HG03432 (cell line): ENCODE data around the gene ANXA3.

ENCODE experiments used
- ATAC-seq: cut with Tn5 transposase; IDR thresholded peaks from one replicate; pipeline ENCODE4 v1.9.1; 2021; ENCODE audit warnings: mild to moderate bottlenecking, moderate library complexity; ENCODE audit not compliant: unreplicated experiment

The ANXA3 gene

DNA sequence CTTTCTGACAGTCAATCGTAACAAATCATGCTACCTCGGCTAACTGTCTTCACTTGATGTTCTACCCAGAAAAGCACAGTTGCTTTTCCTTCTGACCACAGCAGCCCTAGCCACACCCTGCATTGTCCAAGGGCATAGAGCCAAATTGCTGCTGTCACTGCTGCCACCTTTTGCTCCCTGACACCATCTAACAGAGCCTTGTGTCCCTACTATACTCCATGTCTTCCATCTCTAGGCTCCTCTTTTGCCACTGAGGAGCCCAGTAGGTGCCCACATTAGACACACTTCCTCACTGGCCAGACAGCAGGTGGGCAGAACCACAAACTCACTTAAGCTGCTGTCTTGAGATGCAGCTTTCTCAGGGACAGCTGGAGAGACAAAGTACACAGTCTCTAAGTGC, 91.4 kb downstream of the ANXA3 start:
- ATAC-seq = no peak

DNA sequence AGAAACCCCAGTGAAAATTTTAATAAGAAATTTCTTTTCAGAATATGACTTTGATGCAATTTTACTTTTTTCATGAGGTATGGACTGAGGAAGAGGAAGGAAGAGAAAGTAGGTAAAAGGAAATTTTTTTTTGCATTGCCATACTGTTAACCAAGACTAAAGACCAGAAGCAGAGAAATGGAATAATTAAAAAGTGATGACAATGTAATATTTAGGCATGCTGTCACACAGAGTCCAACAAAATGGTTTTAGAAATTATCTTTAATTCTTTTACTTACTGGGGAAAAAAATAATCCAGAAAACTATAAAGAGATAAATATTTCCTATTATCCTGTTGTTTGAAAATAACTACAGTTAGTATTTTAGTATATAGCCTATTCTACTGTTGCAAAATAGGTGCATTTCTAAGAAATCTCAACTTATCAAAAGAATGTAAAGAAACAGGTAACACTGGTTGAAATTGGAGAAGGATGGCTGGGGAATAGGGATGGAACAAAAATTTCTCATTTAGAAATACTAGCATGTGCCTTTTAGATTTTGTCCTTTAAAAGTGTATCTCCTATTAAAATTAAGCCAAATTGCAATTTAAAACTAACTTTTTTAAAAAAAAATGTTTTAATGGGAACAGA, 92.6 kb downstream of the ANXA3 start:
- ATAC-seq = no peak

DNA sequence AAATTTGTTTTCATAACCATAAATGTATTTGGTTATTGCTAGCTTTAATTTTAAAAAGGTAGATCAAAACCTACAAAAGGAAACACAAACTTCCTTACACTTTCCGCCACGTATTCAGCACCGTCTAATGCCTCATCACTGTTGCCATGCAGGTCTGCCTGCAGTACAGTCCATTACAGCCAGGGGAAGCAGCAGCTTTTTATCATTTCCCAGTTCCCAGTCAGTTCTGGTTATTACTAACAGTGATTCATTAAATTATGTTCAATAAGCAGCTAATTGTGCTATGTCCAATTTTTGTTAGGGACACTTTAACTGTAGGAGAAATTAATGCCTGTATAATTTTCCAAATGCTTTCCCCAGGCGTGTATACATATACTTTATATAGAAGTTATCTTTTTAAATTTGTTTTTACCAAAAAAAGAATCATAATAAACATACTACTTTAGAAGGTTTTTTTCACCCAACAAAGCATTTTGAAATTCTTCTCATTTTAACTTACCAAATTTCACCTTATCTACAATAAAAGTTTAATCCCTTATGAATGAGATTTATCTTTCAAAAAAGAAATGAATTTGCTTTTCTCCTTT, 93.3 kb downstream of the ANXA3 start:
- ATAC-seq = peak; percentile 93

DNA sequence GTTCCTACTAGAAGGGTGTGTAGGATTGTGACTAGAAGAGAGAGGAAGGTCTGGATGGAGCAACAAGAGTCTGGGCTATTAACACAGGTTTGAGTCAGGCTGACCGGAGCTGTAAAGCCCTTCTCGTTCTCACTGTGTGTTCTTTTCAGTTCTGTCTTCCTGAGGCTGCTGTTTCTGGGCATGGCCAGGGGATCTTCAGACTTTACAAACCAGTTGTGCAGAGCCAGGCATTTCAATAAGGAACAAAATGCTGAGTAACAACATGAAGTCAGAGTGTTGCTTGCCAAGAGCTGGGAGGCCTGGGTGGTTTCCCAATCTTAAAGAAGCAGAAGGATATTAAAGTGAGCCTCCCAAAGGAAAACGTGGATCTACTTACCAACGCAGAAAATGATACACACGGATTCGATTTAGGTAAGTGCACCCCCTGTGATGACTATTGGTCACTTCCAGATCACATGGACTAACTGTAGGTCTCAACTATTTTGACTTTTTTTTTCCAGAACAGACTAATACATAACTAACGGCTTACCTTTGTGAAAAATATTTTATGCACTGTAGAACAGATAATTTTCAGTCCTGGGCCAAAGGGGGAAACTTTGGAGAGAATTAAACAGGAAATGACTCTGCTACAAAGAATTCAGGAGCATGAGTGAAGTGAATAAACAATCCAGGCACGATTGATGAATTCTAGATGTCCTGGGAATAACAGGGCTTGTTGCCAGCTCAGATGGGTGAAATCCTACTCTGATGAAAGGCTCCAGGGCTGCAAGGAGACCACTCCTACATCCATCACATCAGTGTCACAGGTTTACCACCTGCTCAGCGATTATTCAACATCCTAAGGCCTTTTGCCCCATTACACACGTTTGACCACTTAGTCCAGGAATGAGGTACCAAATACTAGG, 94.5 kb downstream of the ANXA3 start:
- ATAC-seq = peak; percentile 38

DNA sequence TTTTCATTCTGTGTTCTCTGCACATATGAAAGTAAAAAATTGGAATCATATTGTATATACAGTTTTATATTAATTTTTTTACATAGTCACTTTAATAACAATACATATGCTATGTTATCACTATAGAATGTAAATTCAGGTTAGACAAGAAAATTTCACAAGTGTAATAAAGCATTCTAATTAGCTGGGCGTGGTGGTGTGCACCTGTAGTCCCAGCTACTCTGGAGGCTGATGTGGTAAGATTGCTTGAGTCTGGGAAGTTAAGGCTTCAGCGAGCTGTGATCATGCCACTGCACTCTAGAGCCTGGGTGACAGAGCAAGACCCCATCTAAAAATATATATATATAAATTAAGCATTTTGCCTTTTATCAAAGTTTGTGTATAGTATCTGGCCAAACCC, 95.7 kb downstream of the ANXA3 start:
- ATAC-seq = no peak

DNA sequence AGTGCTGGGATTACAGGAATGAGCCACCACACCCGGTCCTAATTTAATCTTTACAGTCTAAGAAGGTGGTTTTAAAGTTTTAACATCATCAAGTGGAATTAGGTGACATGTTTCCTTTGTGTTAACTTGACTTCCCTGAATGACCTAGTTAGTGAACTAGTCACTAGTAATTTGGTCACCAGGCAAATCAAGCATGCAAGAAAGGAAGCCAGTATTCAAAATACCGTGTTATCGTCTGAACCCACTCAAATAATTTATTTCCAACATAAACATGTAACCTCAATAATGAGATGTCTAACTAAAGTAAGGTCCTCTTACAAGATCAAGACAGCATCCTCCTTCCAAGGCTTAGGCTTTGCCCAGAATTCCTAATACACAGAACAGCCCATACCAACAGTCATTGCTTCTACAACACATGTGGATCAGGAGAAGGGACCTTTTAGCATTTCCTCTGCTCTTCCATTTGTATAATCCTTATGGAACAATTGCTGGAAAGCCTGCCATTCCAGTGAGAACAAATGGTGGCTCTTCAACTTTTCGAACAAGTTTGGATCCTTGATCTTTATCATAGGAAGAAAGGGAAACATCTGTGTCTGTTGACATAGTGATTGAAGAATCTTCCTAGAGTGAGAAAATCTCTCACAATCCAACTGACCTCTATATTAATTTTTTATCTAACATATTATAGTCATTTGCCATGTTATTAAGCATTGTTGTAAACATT, 97.2 kb downstream of the ANXA3 start:
- ATAC-seq = no peak

DNA sequence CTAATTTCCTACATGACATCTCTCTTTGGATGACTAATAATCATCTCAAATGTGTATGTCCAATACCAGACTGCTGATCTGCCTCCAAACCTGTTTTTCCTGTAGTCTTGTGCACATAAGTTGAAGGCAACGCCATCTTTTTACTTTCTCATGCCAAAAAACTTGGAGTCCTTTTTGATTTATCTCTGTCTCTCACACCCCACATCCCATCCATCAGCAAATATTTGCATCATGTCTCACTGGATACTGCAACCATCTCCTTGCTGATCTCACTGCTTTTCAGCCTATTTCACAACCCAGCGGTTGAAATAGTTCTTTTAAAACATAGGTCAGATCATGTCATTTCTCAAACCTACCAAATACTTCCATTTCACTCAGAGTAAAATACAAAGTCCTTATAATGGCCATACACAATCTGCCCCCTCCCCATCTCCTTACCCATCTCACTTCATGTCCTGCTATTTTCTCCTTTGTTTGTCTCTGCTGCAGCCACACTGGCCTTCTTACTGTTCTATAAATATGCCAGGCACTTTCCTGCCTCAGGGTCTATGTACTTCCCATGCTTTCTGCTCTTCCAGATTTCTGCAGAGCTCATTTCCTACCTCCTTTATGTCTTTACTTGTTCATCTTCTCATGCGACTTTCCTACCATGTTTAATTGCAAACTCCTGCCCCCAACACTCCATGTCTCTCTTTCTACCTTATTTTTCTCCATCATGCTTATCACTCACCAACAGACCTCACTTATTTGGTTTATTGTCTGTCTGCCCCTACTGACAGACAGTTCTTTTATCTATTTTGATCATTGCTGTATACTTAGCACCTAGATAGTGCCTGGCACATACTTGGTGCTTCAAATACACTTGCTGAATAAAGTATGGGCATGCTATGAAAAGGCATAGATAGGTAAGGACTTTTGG, 98.8 kb downstream of the ANXA3 start:
- ATAC-seq = no peak

DNA sequence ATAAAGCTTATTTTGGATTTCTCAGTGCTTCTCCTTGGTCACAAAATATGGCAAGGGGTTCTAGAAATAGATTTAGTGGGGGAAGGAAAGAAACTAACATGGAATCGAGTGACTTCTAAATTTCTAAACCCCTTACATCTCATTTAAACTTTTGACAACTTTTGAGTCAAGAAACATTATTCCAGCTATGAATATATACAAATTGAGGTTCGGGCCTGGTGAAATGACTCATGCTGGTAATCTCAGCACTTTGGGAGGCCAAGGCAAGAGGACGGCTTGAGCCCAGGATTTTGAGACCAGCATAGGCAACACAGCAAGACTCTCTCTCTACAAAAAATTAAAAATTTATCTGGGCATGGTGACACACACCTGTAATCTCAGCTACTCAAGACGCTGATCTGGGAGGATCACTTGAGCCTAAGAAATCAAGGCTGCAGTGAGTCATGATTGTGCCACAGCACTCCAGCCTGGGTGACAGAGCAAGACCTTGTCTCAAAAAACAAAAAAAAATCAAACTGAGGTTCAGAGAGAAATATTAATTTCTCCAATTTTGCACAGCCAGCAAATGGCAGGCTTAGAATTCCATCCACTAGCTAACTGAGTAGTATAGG, 99.8 kb downstream of the ANXA3 start:
- ATAC-seq = no peak

DNA sequence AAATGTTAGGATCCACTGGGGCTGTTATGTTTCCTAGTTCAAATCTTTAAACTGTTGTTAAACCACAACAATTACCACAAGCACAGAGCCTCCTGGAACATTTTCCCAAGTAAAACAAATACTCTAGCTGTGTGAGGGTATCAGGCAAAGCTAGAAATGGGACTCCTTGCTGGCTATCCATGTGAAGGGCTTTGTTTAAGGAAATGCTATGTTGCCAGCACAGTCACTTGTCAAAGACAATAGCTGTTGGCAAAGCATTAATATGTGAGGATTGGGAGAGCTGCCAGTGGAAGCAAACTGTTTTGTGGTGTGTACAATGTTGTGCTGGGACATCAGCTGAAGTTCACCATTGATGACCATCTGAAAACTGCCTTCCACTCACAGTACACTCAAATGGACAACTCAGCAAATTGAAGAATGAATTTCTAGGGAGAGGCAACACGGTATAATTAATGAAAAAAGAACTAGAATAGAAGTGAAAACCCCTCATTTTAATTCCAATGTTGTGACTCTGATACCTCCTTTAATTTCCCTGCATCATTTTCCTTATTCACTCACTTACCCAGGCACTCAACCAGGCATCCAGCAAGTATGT, 100.8 kb downstream of the ANXA3 start:
- ATAC-seq = no peak

DNA sequence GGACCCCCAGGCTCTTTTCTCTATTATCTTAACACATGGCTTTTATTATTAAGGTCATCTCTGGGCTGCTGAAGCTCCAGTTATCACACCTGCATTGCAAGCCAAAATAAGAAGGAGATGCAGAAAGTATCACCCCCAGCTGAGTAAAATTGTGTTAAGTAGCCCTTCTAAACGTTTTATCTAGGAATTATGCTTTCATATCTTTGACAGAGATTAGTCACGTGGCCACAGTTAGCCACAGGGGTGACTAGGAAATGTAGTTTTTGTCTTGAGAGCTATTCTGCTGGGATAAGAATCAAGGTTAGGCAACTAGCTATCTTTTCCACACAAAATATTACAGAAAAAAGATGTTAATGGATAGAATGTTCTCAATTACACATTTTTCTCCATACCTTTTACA, 102.1 kb downstream of the ANXA3 start:
- no peak for ATAC-seq

DNA sequence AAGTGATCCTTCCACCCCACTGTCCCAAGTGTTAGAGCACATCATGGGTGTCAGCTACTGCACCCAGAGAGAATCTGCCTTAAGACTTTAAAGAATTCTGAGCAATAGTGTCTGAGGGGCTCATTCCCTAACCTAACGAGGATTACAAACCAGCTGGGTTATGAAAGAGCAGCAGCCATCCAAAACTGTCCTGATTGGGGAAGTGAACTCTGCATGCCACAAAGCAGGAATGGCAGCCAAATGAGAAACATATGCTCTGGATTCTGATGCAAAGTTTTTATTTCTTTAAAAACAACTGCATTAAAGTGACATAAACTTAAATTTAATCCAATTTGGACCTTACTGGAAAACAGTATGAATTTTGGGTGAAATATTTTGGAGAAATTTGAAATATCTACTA, 103.2 kb downstream of the ANXA3 start:
- ATAC-seq = no peak

DNA sequence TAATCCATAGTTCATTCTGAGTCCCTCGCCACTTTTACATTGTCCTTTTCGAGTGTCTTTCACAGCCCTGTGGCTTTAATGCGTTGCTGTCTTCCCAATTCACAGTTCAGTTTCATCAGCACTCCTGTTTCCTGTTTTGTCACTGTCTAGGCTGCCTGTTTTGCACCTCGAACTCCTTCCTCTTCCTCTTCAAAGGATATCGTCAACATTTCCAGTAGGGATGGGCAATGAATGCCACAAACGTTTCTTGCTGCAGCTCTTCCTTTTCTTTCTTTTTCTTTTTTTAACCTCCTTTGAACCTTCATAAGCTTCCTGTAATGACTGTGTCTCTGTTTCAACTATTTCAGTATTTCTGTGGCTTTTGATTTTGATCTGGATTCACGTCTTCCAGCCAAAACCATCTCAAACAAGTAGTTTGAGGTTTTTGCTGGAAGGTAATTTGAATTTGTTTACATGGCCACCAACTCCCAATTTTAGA, 105.4 kb downstream of the ANXA3 start:
- peak; percentile 41 for ATAC-seq

DNA sequence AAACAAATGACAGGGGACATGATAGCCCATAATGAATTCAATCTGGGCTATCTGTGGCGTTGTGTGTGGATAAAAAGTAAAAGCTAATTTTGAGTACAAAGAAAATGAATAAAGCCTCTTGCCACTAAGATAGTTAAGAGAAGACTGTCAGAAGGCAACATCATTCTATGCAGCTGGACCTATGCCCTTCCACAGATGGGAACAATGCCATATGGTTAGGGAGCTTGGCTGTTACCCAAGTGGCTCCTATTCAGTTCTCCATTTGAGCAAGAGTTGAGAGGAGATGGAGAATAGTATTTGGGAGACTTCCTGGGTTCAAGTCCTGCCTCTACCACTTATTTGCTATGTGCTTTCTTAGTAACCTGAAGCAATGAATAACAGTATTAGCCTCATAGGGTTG, 107.7 kb downstream of the ANXA3 start:
- no peak for ATAC-seq

DNA sequence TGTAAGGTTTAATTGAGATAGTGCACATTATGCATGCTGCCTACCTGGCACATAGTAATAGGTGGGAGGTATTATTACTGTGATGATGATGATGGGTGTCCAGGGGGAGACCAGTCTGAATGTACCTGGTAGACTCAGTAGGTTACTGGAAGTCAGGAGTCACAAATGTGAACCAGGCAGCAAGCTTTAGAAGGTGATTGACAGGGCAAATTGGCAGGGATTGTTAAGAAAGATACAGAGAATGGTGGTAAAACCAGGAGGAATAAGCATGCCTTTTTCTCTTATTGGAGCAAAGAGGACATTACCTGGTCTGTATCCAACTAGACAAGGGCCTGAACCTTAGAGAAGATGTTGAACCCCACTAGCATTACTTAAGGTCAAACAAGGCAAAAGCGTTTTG, 108.1 kb downstream of the ANXA3 start:
- ATAC-seq = no peak
